ENCODE data around the gene GRAP2. TPM values are rescaled to one million over a fixed set of nuclear protein-coding genes. Genes with fewer than 3 reads are reported as not detected.
"Not testable (repeated sequence)": the region's sequence is repeated elsewhere in the genome, so short reads cannot be mapped to it uniquely, and the experiment has no call there.

The GRAP2 gene
- total RNA-seq, 1 donor from 2014 or later: 9.8 TPM

- no peak for DNase-seq (ENCODE audit: low spot score)
Measured at GRCh38 chr22:39897841-39898240, 3.0 kb upstream of the GRAP2 start.

DNA sequence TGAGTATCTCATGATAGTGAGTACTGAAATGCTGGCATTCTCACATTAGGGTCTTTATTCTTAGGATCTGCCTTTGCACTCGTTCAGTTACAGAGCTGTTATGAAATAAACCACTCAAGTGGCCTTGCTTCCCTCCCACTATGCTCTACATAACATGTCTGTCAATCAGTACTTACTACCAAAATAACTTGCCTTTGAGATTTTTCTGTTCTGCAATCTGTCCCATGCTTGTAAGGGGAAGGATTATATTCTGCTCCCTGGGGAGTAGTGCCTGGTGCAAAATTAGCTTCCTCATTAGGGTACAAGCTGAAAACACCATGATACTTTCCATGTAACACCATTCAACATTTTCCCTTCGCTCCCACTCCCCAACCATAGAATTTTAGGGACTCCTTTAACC lies 1.9 kb upstream of the GRAP2 start:
- DNase-seq (ENCODE audit: low spot score): no peak

- DNase-seq (ENCODE audit: low spot score): no peak
Measured at GRCh38 chr22:39901565-39902146, 772 bp downstream of the GRAP2 start.

DNA sequence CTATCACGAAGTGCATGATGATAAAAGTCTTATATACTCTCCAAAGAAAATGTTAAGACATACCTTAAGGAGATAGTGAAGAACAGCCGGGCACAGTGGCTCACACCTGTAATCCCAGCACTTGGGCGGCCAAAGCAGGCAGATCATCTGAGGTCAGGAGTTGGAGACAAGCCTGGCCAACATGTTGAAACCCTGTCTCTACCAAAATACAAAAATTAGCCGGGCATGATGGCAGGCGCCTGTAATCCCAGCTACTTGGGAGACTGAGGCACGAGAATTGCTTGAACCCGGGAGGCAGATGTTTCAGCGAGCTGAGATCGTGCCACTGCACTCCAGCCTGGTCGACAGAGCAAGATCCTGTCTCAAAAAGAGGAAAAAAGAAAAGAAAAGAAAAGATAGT lies 3.1 kb downstream of the GRAP2 start:
- DNase-seq (ENCODE audit: low spot score): not testable (repeated sequence)

DNA sequence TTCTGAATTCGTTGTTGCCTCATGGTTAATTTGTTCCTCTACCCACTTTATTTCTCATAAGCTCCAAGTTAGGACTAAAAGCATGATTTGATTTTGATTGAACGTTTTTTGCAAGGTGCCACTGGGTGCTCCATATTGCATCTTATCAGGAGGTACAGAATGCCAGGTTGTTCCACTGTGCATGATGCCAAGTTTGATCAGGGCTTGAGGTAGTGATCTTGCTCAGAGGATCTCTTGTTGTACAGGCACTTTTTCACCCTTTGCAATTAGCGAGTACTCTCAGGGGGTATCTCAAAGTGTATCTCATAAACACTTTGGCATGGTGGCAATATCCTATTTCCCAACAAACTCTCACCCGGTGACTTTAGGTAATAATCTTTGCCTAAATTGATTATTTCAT lies 4.0 kb downstream of the GRAP2 start:
- DNase-seq (ENCODE audit: low spot score): no peak

DNA sequence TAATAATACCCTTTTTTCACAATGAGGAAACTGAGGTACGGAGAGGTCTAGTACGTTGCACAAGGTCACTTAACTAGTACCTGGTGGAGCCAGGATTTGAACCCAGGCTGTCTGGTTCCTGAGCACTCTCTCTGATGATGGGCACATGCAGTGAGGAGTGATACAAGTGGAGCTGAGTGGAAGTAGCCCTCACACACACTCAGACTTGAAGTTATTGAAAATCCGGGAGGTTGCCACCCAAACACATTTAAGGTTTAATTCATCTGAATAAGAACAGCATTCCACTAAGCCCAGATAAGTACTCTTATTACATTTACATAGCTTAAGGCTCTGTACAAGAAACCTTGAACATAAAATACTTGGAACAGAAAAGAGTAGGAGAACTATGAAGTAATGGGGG lies 4.8 kb downstream of the GRAP2 start:
- no peak for DNase-seq (ENCODE audit: low spot score)

DNA sequence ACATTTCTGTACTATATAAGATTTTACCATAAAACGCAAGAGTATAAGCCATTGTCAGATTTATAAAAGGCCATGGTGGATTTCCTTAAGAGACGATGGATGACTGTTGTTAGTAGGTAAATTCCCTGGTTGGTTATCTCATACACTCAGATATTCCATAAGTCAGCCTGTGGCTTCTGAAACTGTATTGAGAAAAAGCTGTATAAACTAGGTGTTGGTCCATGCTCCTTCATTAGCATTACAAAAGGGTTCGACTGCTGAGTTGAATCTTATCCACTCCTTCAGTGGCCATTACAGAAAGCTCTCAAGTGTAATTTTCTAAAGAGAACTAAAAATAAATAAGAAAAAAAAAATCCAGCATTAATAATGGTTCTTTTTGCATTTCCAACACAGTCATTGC lies 5.3 kb downstream of the GRAP2 start:
- no peak for DNase-seq (ENCODE audit: low spot score)

- DNase-seq (ENCODE audit: low spot score): no peak
Measured at GRCh38 chr22:39907047-39907446, 6.2 kb downstream of the GRAP2 start.

GRCh38 chr22:39907605-39908097 lies 6.8 kb downstream of the GRAP2 start:
- no peak for DNase-seq (ENCODE audit: low spot score)

GRCh38 chr22:39908136-39908535 lies 7.3 kb downstream of the GRAP2 start:
- DNase-seq (ENCODE audit: low spot score): no peak

- no peak for DNase-seq (ENCODE audit: low spot score)
Measured at GRCh38 chr22:39908737-39909136, 7.9 kb downstream of the GRAP2 start.

GRCh38 chr22:39910876-39911613 lies 10.2 kb downstream of the GRAP2 start:
- DNase-seq (ENCODE audit: low spot score): no peak

- DNase-seq (ENCODE audit: low spot score): no peak
Measured at GRCh38 chr22:39913321-39913720, 12.4 kb downstream of the GRAP2 start.

GRCh38 chr22:39913886-39914285 lies 13.0 kb downstream of the GRAP2 start:
- no peak for DNase-seq (ENCODE audit: low spot score)

- no peak for DNase-seq (ENCODE audit: low spot score)
Measured at GRCh38 chr22:39914584-39914983, 13.7 kb downstream of the GRAP2 start.

DNA sequence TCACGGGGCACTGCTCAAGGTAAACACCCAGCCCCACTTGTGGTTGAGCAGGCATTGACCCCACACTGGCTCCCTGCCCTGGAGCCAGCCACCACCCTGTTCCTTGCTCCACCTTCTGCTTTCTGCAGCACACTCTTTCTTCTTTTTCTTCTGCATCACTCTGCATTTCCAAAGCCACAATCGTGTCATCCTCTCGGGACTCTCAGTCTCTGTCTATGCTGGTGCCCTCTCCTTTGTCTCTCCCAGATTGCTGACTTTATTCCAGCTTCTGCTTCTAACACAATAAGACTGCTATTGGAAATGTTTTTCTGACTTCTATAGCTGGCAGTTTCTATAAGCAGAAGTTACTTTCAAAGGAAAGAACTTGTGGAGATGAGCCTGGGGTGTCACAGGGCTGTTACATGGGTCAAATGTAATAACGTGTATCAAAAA lies 14.4 kb downstream of the GRAP2 start:
- DNase-seq (ENCODE audit: low spot score): no peak

- DNase-seq (ENCODE audit: low spot score): no peak
Measured at GRCh38 chr22:39916496-39916895, 15.6 kb downstream of the GRAP2 start.

GRCh38 chr22:39917197-39917643 lies 16.3 kb downstream of the GRAP2 start:
- no peak for DNase-seq (ENCODE audit: low spot score)

- DNase-seq (ENCODE audit: low spot score): no peak
Measured at GRCh38 chr22:39917776-39918495, 17.1 kb downstream of the GRAP2 start.

DNA sequence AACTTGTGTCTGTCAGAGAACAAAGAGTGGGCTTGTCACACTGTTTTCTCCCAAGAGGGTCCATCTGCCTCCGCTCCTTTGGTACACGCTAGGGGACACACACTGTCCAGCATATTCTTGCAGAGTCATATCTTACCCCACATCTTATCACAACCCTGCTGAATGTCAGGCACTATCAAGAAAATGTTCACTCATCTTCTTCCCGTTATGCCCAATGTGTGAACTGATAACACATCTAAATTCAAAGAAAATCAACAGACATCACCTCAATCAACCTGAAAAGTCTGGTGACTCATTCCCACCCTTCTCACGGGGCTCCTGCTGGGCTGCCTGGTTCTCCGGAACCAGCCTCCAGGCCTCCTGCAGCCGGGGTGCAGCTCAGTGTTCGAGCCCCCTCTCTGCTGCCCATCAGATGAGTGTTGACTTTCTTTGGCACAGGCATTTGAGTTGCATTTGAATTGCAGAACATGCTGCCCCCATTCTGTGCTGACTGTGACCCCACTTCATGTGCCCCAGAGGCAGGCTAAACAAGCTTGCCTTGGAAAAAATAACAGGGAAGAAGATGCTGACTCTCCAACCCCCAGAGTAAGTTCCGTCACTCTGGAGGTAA lies 19.4 kb downstream of the GRAP2 start:
- no peak for DNase-seq (ENCODE audit: low spot score)

DNA sequence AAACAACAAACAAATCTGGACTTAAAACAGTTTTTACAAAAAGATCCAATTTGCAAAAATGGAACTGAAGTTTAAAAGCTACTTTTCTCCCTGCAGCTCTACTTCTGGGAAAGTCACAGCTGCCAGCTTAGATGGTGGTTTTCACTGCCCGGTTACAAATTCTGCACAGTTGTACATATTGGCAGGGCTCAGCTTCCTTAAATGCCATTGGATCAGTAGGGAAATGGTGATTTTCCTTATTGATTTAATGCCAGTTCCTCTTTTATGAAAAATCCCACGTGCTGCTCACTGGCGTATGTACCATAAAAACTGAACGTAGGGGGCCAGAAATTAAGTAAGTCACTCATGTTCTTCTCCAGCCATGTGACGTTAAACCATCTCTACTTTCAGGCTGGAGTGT lies 22.8 kb downstream of the GRAP2 start:
- no peak for DNase-seq (ENCODE audit: low spot score)

GRCh38 chr22:39924286-39924685 lies 23.4 kb downstream of the GRAP2 start:
- no peak for DNase-seq (ENCODE audit: low spot score)
